Measurements from ENCODE around the gene STK17B. TPM values are rescaled to one million over a fixed set of nuclear protein-coding genes. Genes with fewer than 3 reads are reported as not detected.

The STK17B gene
- polyA plus RNA-seq, 1 donor (not counting 4 experiments of a cell fraction or from before 2014, with no cell fraction given): 11.0 TPM

DNA sequence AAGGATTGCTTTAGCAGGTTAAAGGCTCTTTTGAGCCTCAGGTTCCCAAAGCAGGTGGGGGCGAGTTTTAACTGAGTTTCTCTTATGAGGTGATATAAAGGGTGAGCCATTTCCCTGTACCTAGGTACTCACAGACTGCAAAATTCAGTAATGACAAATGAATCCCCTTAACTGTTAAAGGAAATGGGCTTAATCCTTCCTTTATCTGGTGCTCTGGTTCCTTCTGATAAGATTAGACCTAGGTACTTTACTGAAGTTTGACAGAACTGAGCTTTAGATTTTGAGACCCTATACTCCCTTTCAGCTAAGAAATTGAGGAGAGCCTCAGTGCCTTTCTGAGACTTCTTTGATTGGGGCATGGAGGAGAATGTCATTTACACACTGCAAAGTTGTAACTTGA lies 42.6 kb downstream of the STK17B start:
- Histone ChIP-seq H4K20me1 (ENCODE audit: control insufficient read depth, extremely low read depth, insufficient read depth, low read length) (no peaks in the 10 kb centered on the region), H3K27ac (ENCODE audit: control insufficient read depth, insufficient read depth, low read length) (no peak overlapping the region), H3K4me3 (ENCODE audit: control insufficient read depth in 2 of 3, extremely low read depth in 1 of 3, insufficient read depth in 2 of 3, low read depth in 1 of 3, low read length in 3 of 3) (no peak overlapping the region), H3K36me3 (ENCODE audit: control insufficient read depth in 2 of 2, extremely low read depth in 1 of 2, insufficient read depth in 2 of 2, low read length in 2 of 2) (no peaks in the 10 kb centered on the region), H3K9ac (ENCODE audit: control insufficient read depth, extremely low read depth, insufficient read depth, low read length) (no peak overlapping the region), H3K4me1 (ENCODE audit: control insufficient read depth, extremely low read depth, insufficient read depth, low read length) (no peaks in the 10 kb centered on the region), H3K9me1 (ENCODE audit: control insufficient read depth, extremely low read depth, insufficient read depth, low read length) (no peaks in the 10 kb centered on the region), H3K4me2 (ENCODE audit: control insufficient read depth, extremely low read depth, insufficient read depth, low read depth, low read length) (no peak overlapping the region), H2AFZ (ENCODE audit: control insufficient read depth, low read length) (no peak overlapping the region), H3K79me2 (ENCODE audit: control insufficient read depth, insufficient read depth, low read length) (no peaks in the 10 kb centered on the region), H3K9me3 (ENCODE audit: control insufficient read depth, low read depth, low read length) (peaks cover 9% of the 10 kb centered on the region), H3K27me3 (ENCODE audit: control insufficient read depth, extremely low read depth, insufficient read depth, low read length) (no peaks in the 10 kb centered on the region)
- no peak for FAIRE-seq
- no peak for DNase-seq (ENCODE audit: low read depth, low spot score)
- TF ChIP-seq, protein P1, sequence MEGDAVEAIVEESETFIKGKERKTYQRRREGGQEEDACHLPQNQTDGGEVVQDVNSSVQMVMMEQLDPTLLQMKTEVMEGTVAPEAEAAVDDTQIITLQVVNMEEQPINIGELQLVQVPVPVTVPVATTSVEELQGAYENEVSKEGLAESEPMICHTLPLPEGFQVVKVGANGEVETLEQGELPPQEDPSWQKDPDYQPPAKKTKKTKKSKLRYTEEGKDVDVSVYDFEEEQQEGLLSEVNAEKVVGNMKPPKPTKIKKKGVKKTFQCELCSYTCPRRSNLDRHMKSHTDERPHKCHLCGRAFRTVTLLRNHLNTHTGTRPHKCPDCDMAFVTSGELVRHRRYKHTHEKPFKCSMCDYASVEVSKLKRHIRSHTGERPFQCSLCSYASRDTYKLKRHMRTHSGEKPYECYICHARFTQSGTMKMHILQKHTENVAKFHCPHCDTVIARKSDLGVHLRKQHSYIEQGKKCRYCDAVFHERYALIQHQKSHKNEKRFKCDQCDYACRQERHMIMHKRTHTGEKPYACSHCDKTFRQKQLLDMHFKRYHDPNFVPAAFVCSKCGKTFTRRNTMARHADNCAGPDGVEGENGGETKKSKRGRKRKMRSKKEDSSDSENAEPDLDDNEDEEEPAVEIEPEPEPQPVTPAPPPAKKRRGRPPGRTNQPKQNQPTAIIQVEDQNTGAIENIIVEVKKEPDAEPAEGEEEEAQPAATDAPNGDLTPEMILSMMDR (optimal IDR thresholded peaks at IDR 0.05 in 1 of 3, IDR thresholded peaks at IDR 0.05 in 1 of 3, conservative IDR thresholded peaks at IDR 0.05 in 1 of 3; ENCODE audit: extremely low read depth in 1 of 3, insufficient read depth in 2 of 3, low read length in 3 of 3): no peak
- TF ChIP-seq EZH2 (IDR thresholded peaks at IDR 0.05; ENCODE audit: low read length): no peak
- dilution Hi-C loops (cut with MboI; ENCODE audit: extremely low pct_ligation_motif_present, low sequenced_read_pairs): no loop called here

DNA sequence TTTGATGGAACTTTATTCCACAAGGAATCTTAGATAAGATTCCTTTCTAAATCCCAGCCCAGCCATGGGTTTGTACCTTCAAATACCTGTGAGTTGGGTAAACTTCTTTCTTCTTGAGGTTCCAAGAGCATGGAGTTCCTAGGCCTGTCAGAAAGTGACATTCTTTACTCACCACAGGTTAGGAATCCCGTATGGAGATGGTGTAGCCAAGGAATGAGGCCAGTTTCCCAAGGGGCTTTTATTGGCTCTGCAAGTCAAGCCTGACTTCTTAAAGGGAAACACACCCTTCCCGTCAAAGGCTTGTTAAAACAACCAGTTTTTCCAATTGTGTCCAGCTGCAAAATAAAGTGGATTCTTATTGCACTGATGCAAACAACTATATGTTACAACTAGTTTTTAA lies 45.8 kb downstream of the STK17B start:
- Histone ChIP-seq H2AFZ (ENCODE audit: control insufficient read depth, low read length) (no peak overlapping the region), H3K27ac (ENCODE audit: control insufficient read depth, insufficient read depth, low read length) (no peak overlapping the region), H4K20me1 (ENCODE audit: control insufficient read depth, extremely low read depth, insufficient read depth, low read length) (no peaks in the 10 kb centered on the region), H3K4me2 (ENCODE audit: control insufficient read depth, extremely low read depth, insufficient read depth, low read depth, low read length) (no peak overlapping the region), H3K4me3 (ENCODE audit: control insufficient read depth in 2 of 3, extremely low read depth in 1 of 3, insufficient read depth in 2 of 3, low read depth in 1 of 3, low read length in 3 of 3) (no peak overlapping the region), H3K79me2 (ENCODE audit: control insufficient read depth, insufficient read depth, low read length) (no peaks in the 10 kb centered on the region), H3K27me3 (ENCODE audit: control insufficient read depth, extremely low read depth, insufficient read depth, low read length) (no peaks in the 10 kb centered on the region), H3K9ac (ENCODE audit: control insufficient read depth, extremely low read depth, insufficient read depth, low read length) (no peak overlapping the region), H3K4me1 (ENCODE audit: control insufficient read depth, extremely low read depth, insufficient read depth, low read length) (no peaks in the 10 kb centered on the region), H3K9me1 (ENCODE audit: control insufficient read depth, extremely low read depth, insufficient read depth, low read length) (no peaks in the 10 kb centered on the region), H3K36me3 (ENCODE audit: control insufficient read depth in 2 of 2, extremely low read depth in 1 of 2, insufficient read depth in 2 of 2, low read length in 2 of 2) (no peaks in the 10 kb centered on the region), H3K9me3 (ENCODE audit: control insufficient read depth, low read depth, low read length) (peaks cover 6% of the 10 kb centered on the region)
- FAIRE-seq (no peak), DNase-seq (ENCODE audit: low read depth, low spot score) (no peak)
- dilution Hi-C loops (cut with MboI; ENCODE audit: extremely low pct_ligation_motif_present, low sequenced_read_pairs): no loop called here
- TF ChIP-seq, protein P1 (optimal IDR thresholded peaks at IDR 0.05 in 1 of 3, IDR thresholded peaks at IDR 0.05 in 1 of 3, conservative IDR thresholded peaks at IDR 0.05 in 1 of 3; ENCODE audit: extremely low read depth in 1 of 3, insufficient read depth in 2 of 3, low read length in 3 of 3): no peak
- TF ChIP-seq EZH2 (IDR thresholded peaks at IDR 0.05; ENCODE audit: low read length): no peak

Data from keratinocyte (primary cell).